ENCODE data around the gene CBL. TPM values are rescaled to one million over a fixed set of nuclear protein-coding genes. Genes with fewer than 3 reads are reported as not detected.
"Not testable (repeated sequence)": the region's sequence is repeated elsewhere in the genome, so short reads cannot be mapped to it uniquely, and the experiment has no call there.

CBL gene
- total RNA-seq, 1 donor from 2014 or later: 39.0 TPM

- TF ChIP-seq, protein P1, sequence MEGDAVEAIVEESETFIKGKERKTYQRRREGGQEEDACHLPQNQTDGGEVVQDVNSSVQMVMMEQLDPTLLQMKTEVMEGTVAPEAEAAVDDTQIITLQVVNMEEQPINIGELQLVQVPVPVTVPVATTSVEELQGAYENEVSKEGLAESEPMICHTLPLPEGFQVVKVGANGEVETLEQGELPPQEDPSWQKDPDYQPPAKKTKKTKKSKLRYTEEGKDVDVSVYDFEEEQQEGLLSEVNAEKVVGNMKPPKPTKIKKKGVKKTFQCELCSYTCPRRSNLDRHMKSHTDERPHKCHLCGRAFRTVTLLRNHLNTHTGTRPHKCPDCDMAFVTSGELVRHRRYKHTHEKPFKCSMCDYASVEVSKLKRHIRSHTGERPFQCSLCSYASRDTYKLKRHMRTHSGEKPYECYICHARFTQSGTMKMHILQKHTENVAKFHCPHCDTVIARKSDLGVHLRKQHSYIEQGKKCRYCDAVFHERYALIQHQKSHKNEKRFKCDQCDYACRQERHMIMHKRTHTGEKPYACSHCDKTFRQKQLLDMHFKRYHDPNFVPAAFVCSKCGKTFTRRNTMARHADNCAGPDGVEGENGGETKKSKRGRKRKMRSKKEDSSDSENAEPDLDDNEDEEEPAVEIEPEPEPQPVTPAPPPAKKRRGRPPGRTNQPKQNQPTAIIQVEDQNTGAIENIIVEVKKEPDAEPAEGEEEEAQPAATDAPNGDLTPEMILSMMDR (IDR thresholded peaks at IDR 0.05): no peak
- no peaks in the 10 kb centered on the region for H3K36me3 ChIP-seq
- H3K27me3 ChIP-seq (ENCODE audit: low read depth): no peaks in the 10 kb centered on the region
- intact Hi-C loops (cut with DNase I): no loop called here
- peaks cover 16% of the 10 kb centered on the region for H3K4me1 ChIP-seq
- no peak overlapping the region for H3K4me3 ChIP-seq
- no peaks in the 10 kb centered on the region for H3K9me3 ChIP-seq
- DNase-seq (peak; percentile 72), ATAC-seq (peak; percentile 91 to 92)
- H3K27ac ChIP-seq: peak overlapping the region; percentile 39
Measured at GRCh38 chr11:119195680-119196079, 10.5 kb upstream of the CBL start.

DNA sequence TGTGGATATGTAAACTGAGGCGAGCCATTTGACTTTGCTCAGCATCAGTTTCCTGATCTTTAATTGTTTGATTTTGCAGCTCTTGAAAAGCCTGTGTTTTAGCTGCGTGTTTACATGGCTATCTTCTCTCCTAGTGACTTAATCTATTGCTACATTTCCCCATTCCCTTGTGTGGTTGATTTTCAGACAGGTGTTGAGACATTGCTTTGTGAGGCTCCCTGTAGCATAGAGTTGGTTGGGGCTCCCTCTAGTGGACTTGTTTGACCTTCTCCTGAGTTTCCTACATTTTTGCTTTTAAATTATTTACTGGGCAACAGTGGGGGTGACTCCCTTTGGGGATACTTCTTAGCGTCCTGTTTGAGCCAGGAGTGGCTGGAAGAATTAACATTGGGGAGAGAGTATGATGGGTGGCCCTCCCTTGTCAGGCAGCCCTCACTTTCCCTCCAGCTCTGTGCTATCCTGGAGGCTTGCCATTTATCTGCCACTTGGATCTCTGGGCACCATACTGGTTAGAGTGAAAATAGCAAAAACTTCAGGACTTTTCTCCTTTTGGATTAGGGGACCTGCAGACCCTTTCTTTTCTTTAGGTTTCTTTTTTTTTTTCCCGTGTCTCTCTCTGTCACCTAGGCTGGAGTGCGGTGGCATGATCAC lies 9.2 kb upstream of the CBL start:
- no peaks in the 10 kb centered on the region for H3K9me3 ChIP-seq
- TF ChIP-seq, protein P1 (IDR thresholded peaks at IDR 0.05): peak; percentile 81
- ATAC-seq (peak; percentile 93 to 94), DNase-seq (peak; percentile 30)
- no peak overlapping the region for H3K4me3 ChIP-seq
- intact Hi-C loops (cut with DNase I): no loop called here
- H3K27ac ChIP-seq: peak overlapping the region; percentile 39
- H3K4me1 ChIP-seq: peaks cover 11% of the 10 kb centered on the region
- H3K36me3 ChIP-seq: no peaks in the 10 kb centered on the region
- H3K27me3 ChIP-seq (ENCODE audit: low read depth): no peaks in the 10 kb centered on the region

DNA sequence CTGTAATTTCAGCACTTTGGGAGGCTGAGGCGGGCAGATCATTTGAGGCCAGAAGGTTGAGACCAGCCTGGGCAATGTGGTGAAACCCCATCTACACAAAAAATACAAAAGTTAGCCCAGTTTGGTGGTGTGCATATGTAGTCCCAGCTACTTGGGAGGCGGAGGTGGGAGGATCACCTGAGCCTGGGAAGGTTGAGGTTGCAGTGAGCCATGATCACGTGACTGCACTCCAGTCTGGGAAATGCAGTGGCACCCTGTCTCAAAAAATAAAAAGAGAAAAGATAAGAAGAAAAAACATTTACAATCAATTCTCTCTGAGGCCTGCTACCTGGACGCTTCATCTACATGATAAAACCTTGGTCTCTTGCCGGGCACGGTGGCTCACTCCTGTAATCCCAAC lies 7.2 kb upstream of the CBL start:
- no peak for ATAC-seq
- TF ChIP-seq, protein P1 (IDR thresholded peaks at IDR 0.05): no peak
- H3K9me3 ChIP-seq: no peaks in the 10 kb centered on the region
- intact Hi-C loops (cut with DNase I): no loop called here
- no peak for DNase-seq
- H3K4me1 ChIP-seq: peaks cover 9% of the 10 kb centered on the region
- no peak overlapping the region for H3K4me3 ChIP-seq
- no peaks in the 10 kb centered on the region for H3K36me3 ChIP-seq
- no peak overlapping the region for H3K27ac ChIP-seq
- no peaks in the 10 kb centered on the region for H3K27me3 ChIP-seq (ENCODE audit: low read depth)

DNA sequence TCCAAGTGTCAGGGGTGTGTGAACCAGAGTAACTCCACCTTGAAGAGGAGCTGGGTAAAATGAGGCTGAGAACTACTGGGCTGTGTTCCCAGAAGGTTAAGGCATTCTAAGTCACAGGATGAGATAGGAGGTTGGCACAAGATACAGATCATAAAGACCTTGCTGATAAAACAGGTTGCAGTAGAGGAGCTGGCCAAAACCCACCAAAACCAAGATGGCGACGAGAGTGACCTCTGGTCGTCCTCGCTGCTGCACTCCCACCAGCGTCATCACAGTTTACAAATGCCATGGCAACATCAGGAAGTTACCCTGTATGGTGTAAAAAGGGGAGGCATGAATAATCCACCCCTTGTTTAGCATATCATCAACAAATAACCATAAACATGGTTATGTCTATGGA lies 4.9 kb upstream of the CBL start:
- peaks cover 17% of the 10 kb centered on the region for H3K4me1 ChIP-seq
- H3K4me3 ChIP-seq; H3K27me3 ChIP-seq (ENCODE audit: low read depth); DNase-seq; H3K27ac ChIP-seq; intact Hi-C loops (cut with DNase I); H3K36me3 ChIP-seq; H3K9me3 ChIP-seq; ATAC-seq: not testable (repeated sequence)

- TF ChIP-seq, protein P1 (IDR thresholded peaks at IDR 0.05): no peak
- peak; percentile 6 for DNase-seq
- Histone ChIP-seq H3K4me1 (peaks cover 15% of the 10 kb centered on the region), H3K36me3 (no peaks in the 10 kb centered on the region), H3K9me3 (no peaks in the 10 kb centered on the region), H3K27ac (no peak overlapping the region), H3K4me3 (no peak overlapping the region), H3K27me3 (ENCODE audit: low read depth) (no peaks in the 10 kb centered on the region)
- intact Hi-C loops (cut with DNase I): no loop called here
- ATAC-seq: no peak
Measured at GRCh38 chr11:119202554-119202953, 3.6 kb upstream of the CBL start.

GRCh38 chr11:119204066-119204465 lies 2.1 kb upstream of the CBL start:
- intact Hi-C loops (cut with DNase I): no loop called here
- no peak overlapping the region for H3K27ac ChIP-seq
- no peaks in the 10 kb centered on the region for H3K36me3 ChIP-seq
- H3K4me3 ChIP-seq: no peak overlapping the region
- no peak for ATAC-seq
- peaks cover 30% of the 10 kb centered on the region for H3K4me1 ChIP-seq
- H3K27me3 ChIP-seq (ENCODE audit: low read depth): no peaks in the 10 kb centered on the region
- TF ChIP-seq, protein P1 (IDR thresholded peaks at IDR 0.05): no peak
- no peak for DNase-seq
- no peaks in the 10 kb centered on the region for H3K9me3 ChIP-seq
